Measurements from ENCODE around the gene PMM1. TPM values are rescaled to one million over a fixed set of nuclear protein-coding genes. Genes with fewer than 3 reads are reported as not detected.

The PMM1 gene
- total RNA-seq, 2 experiments from 2014 or later, result 17.0 to 40.5 TPM

DNA sequence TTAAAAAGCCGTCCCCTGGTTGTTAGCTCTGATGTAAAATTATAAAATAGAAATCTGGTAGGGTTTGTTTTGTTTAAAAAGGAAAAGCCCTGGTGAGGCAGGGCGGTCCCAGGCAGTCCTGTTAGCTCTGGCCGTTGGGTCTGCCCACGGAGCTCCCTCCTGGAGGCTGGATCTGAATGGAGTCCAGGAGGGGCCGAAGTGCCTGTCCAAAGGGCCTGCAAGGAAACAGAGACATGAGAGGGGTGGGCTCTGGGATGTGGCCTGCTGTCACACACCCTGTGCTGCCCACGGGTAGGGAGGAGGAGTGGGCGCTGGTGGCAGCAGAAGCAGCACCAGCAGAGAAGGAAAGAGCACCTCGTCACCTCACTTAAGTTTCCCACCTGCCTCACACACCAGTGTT is 11.3 kb upstream of the PMM1 start:
- intact Hi-C loops (cut with micrococcal nuclease; ENCODE audit: unreplicated experiment), result no loop called here
- H4K20me1 ChIP-seq (ENCODE audit: insufficient read depth, low read length), result no peaks in the 10 kb centered on the region

DNA sequence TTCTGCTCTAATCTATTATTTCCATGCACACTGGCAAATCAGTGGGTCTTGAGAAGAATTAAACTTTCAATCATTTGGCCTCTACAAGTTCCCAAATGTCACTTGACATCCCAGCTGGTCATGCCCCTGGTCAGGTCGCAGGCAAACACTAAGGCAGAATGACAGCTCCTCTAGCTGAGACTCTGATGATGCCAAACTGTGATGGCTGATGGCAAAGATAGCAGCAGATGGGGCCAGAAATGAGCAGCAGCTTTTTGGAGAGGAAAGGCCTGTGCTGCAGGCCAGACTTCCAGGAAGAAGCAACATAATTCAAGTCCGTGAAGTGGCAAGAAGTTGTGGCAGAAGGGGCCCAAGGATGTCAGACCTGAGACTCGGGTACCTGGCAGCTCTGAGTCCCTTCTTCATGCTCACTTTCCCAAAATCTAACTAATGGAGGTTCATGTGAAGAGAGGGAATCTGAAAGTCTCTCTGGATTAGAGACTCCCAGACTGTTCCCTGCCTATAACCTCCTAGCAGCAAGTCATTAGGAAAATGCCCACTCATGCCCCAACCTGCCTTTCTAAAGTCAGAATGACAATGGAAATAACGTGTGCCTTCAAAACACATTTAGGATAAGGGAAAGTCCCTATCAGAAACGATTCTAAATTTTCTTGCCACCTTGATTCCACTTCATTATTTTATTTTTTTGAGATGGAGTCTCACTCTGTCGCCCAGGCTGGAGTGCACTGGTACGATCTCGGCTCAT is 9.4 kb upstream of the PMM1 start:
- Histone ChIP-seq H3K79me2 (ENCODE audit: insufficient read depth, low read depth, low read length) (no peaks in the 10 kb centered on the region), H3K4me3 (ENCODE audit: low read depth, low read length, poor library complexity, severe bottlenecking) (no peak overlapping the region), H3K4me1 (ENCODE audit: insufficient read depth, low read length, poor library complexity, severe bottlenecking) (no peaks in the 10 kb centered on the region), H3K4me2 (ENCODE audit: low read length) (no peak overlapping the region), H4K20me1 (ENCODE audit: insufficient read depth, low read length) (no peaks in the 10 kb centered on the region), H3K27ac (ENCODE audit: low read depth, low read length, poor library complexity, severe bottlenecking) (no peak overlapping the region), H3K9me2 (ENCODE audit: insufficient read depth, low read length) (no peaks in the 10 kb centered on the region), H3K9me3 (ENCODE audit: low read length) (no peaks in the 10 kb centered on the region), H3K36me3 (ENCODE audit: insufficient read depth, low read length) (peaks cover 49% of the 10 kb centered on the region), H2AFZ (ENCODE audit: low read length) (no peak overlapping the region)
- intact Hi-C loops (cut with micrococcal nuclease; ENCODE audit: unreplicated experiment), result loop anchor here (5.0 kb wide), 1 partner anchor 197 kb away; no protein-coding TSS in a partner anchor
- ChIA-PET CTCF (ENCODE audit: unreplicated experiment) (interaction anchor here (0.6 kb wide), 1 partner anchor 68 kb away, joined by 3 read pairs; no protein-coding TSS in a partner anchor), POLR2A (no interaction called here)
- BruUV-seq (replicated peaks), result no TSS peak
- DNase-seq (ENCODE audit: low spot score), result no peak
- TF ChIP-seq CTCF (conservative IDR thresholded peaks at IDR 0.05; ENCODE audit: low read length) (no peak), EZH2phosphoT487 (IDR thresholded peaks at IDR 0.05; ENCODE audit: borderline replicate concordance, low read depth, low read length) (no peak)

More for the DNA sequence above, 11.3 kb upstream of the PMM1 start:
- Histone ChIP-seq H3K9me2 (ENCODE audit: insufficient read depth, low read length) (no peaks in the 10 kb centered on the region), H3K4me3 (ENCODE audit: low read depth, low read length, poor library complexity, severe bottlenecking) (no peak overlapping the region), H3K4me2 (ENCODE audit: low read length) (no peak overlapping the region), H3K4me1 (ENCODE audit: insufficient read depth, low read length, poor library complexity, severe bottlenecking) (no peaks in the 10 kb centered on the region), H3K36me3 (ENCODE audit: insufficient read depth, low read length) (peaks cover 68% of the 10 kb centered on the region), H3K9me3 (ENCODE audit: low read length) (no peaks in the 10 kb centered on the region), H3K27ac (ENCODE audit: low read depth, low read length, poor library complexity, severe bottlenecking) (no peak overlapping the region), H3K79me2 (ENCODE audit: insufficient read depth, low read depth, low read length) (no peaks in the 10 kb centered on the region), H2AFZ (ENCODE audit: low read length) (no peak overlapping the region)
- no TSS peak for BruUV-seq (replicated peaks)
- CTCF ChIA-PET (ENCODE audit: unreplicated experiment), result no interaction called here
- POLR2A ChIA-PET, result no interaction called here
- TF ChIP-seq EZH2phosphoT487 (IDR thresholded peaks at IDR 0.05; ENCODE audit: borderline replicate concordance, low read depth, low read length) (no peak), CTCF (conservative IDR thresholded peaks at IDR 0.05; ENCODE audit: low read length) (no peak)
- DNase-seq (ENCODE audit: low spot score), result no peak

GRCh38 chr22:41598081-41598480 is 8.4 kb upstream of the PMM1 start:
- H3K36me3 ChIP-seq (ENCODE audit: insufficient read depth, low read length), result peaks cover 39% of the 10 kb centered on the region

More at GRCh38 chr22:41598081-41598480, 8.4 kb upstream of the PMM1 start:
- no peaks in the 10 kb centered on the region for H3K4me1 ChIP-seq (ENCODE audit: insufficient read depth, low read length, poor library complexity, severe bottlenecking)
- no TSS peak for BruUV-seq (replicated peaks)
- no peaks in the 10 kb centered on the region for H3K9me2 ChIP-seq (ENCODE audit: insufficient read depth, low read length)
- H3K4me3 ChIP-seq (ENCODE audit: low read depth, low read length, poor library complexity, severe bottlenecking), result no peak overlapping the region
- ChIA-PET POLR2A (no interaction called here), CTCF (ENCODE audit: unreplicated experiment) (interaction anchor here (0.7 kb wide), 1 partner anchor 23 kb away, joined by 4 read pairs; no protein-coding TSS in a partner anchor)
- TF ChIP-seq CTCF (conservative IDR thresholded peaks at IDR 0.05; ENCODE audit: low read length) (no peak), EZH2phosphoT487 (IDR thresholded peaks at IDR 0.05; ENCODE audit: borderline replicate concordance, low read depth, low read length) (no peak)
- no peaks in the 10 kb centered on the region for H3K79me2 ChIP-seq (ENCODE audit: insufficient read depth, low read depth, low read length)
- no peak overlapping the region for H2AFZ ChIP-seq (ENCODE audit: low read length)
- no peak for DNase-seq (ENCODE audit: low spot score)
- H3K9me3 ChIP-seq (ENCODE audit: low read length), result no peaks in the 10 kb centered on the region
- H3K4me2 ChIP-seq (ENCODE audit: low read length), result no peak overlapping the region
- H3K27ac ChIP-seq (ENCODE audit: low read depth, low read length, poor library complexity, severe bottlenecking), result no peak overlapping the region
- H4K20me1 ChIP-seq (ENCODE audit: insufficient read depth, low read length), result no peaks in the 10 kb centered on the region
- intact Hi-C loops (cut with micrococcal nuclease; ENCODE audit: unreplicated experiment), result loop anchor here (5.0 kb wide), 1 partner anchor 196 kb away; no protein-coding TSS in a partner anchor

All from OCI-LY7 (cell line).